HL-60/S4 treated with phorbol 12-myristate 13-acetate at 8.2 ng/mL for 4 days and 3 days (cell line): ENCODE results near the gene NBEA.
"Not testable (repeated sequence)": the region's sequence is repeated elsewhere in the genome, so short reads cannot be mapped to it uniquely, and the experiment has no call there.

Experiments
- in situ Hi-C: fragments of 300-500 bp; cut with MboI; formaldehyde crosslinking; loops from 2 replicates; pipeline ENCODE4 v1.15.0; 2022; ENCODE audit warnings: low sequenced_read_pairs

Gene NBEA

GRCh38 chr13:35378939-35379338 lies 436.9 kb downstream of the NBEA start:
- in situ Hi-C loops, result no loop called here

GRCh38 chr13:35379663-35380062 lies 437.6 kb downstream of the NBEA start:
- in situ Hi-C loops, result no loop called here

GRCh38 chr13:35387682-35388250 lies 445.7 kb downstream of the NBEA start:
- in situ Hi-C loops, result no loop called here

GRCh38 chr13:35388441-35389355 lies 446.6 kb downstream of the NBEA start:
- in situ Hi-C loops, result no loop called here

GRCh38 chr13:35389535-35389934 lies 447.5 kb downstream of the NBEA start:
- in situ Hi-C loops, result no loop called here

GRCh38 chr13:35392768-35393167 lies 450.7 kb downstream of the NBEA start:
- in situ Hi-C loops, result no loop called here

GRCh38 chr13:35393886-35394285 lies 451.8 kb downstream of the NBEA start:
- in situ Hi-C loops, result no loop called here

- in situ Hi-C loops, result not testable (repeated sequence)
Measured at GRCh38 chr13:35408285-35408684, 466.2 kb downstream of the NBEA start.

GRCh38 chr13:35411059-35411744 lies 469.1 kb downstream of the NBEA start:
- in situ Hi-C loops, result no loop called here

- in situ Hi-C loops, result no loop called here
Measured at GRCh38 chr13:35448465-35448864, 506.4 kb downstream of the NBEA start.

GRCh38 chr13:35449821-35450220 lies 507.8 kb downstream of the NBEA start:
- in situ Hi-C loops, result no loop called here

- in situ Hi-C loops, result no loop called here
Measured at GRCh38 chr13:35455022-35455421, 513.0 kb downstream of the NBEA start.

- in situ Hi-C loops, result no loop called here
Measured at GRCh38 chr13:35457258-35457657, 515.2 kb downstream of the NBEA start.

- in situ Hi-C loops, result no loop called here
Measured at GRCh38 chr13:35460061-35460460, 518.0 kb downstream of the NBEA start.

- in situ Hi-C loops, result no loop called here
Measured at GRCh38 chr13:35465371-35465770, 523.3 kb downstream of the NBEA start.

- in situ Hi-C loops, result no loop called here
Measured at GRCh38 chr13:35468195-35468594, 526.1 kb downstream of the NBEA start.

- in situ Hi-C loops, result no loop called here
Measured at GRCh38 chr13:35469806-35470525, 527.9 kb downstream of the NBEA start.

GRCh38 chr13:35470671-35471661 lies 528.9 kb downstream of the NBEA start:
- in situ Hi-C loops, result no loop called here

GRCh38 chr13:35471706-35472322 lies 529.7 kb downstream of the NBEA start:
- in situ Hi-C loops, result no loop called here
